Upper lobe of left lung (tissue), 4 donors: ENCODE data around the gene RIPK1.

ENCODE experiments used
- EP300 ChIP-seq, 4 donors: sonication (generic); formaldehyde crosslinking; IDR thresholded peaks; one replicate each; pipeline ENCODE4 v1.5.1; 2017; ENCODE audit warnings: antibody characterized with exemption in 4 of 4, control low read depth in 2 of 4
- TF ChIP-seq, protein P1 (sequence below), 6 experiments: fragments of 450-650 bp in 4 of 6; fragments of 200-600 bp in 2 of 6; sonication (generic) in 2 of 6; IDR thresholded peaks; one replicate each; pipeline ENCODE4 v1.5.1; 2016 to 2019; ENCODE audit warnings: antibody characterized with exemption in 6 of 6

GRCh38 chr6:3076320-3076719 is 8.0 kb downstream of the RIPK1 start:
- TF ChIP-seq, protein P1, sequence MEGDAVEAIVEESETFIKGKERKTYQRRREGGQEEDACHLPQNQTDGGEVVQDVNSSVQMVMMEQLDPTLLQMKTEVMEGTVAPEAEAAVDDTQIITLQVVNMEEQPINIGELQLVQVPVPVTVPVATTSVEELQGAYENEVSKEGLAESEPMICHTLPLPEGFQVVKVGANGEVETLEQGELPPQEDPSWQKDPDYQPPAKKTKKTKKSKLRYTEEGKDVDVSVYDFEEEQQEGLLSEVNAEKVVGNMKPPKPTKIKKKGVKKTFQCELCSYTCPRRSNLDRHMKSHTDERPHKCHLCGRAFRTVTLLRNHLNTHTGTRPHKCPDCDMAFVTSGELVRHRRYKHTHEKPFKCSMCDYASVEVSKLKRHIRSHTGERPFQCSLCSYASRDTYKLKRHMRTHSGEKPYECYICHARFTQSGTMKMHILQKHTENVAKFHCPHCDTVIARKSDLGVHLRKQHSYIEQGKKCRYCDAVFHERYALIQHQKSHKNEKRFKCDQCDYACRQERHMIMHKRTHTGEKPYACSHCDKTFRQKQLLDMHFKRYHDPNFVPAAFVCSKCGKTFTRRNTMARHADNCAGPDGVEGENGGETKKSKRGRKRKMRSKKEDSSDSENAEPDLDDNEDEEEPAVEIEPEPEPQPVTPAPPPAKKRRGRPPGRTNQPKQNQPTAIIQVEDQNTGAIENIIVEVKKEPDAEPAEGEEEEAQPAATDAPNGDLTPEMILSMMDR (IDR thresholded peaks at IDR 0.05): no peak
- TF ChIP-seq EP300 (IDR thresholded peaks at IDR 0.05): no peak
